ENCODE measurements around the gene ANKRD63. TPM values are rescaled to one million over a fixed set of nuclear protein-coding genes. Genes with fewer than 3 reads are reported as not detected.

Gene ANKRD63
- total and polyA plus RNA-seq, 4 donors: 0.14 to 0.30 (median 0.28) TPM; not detected in 1

GRCh38 chr15:40306371-40306770, 23.5 kb upstream of the ANKRD63 start:
- Histone ChIP-seq H3K36me3 (ENCODE audit: control insufficient read depth, insufficient read depth, low read length) (no peaks in the 10 kb centered on the region), H3K9me3 (ENCODE audit: control insufficient read depth, insufficient read depth, low read length) (no peaks in the 10 kb centered on the region), H3K4me1 (ENCODE audit: control insufficient read depth, insufficient read depth, low read length) (peaks cover 27% of the 10 kb centered on the region), H3K27ac (ENCODE audit: low read depth, low read length) (no peak overlapping the region), H3K4me3 (ENCODE audit: low read depth, low read length) (no peak overlapping the region), H3K27me3 (ENCODE audit: control insufficient read depth, insufficient read depth, low read length) (no peaks in the 10 kb centered on the region)
- 91% methylated on average over 5 of the region's 5 CpGs for WGBS (ENCODE audit: insufficient coverage)
- DNase-seq (ENCODE audit: low read depth in 4 of 6, low spot score in 6 of 6): no peak

- H3K27me3 ChIP-seq (ENCODE audit: control insufficient read depth, insufficient read depth, low read length): no peaks in the 10 kb centered on the region
- no peak for DNase-seq (ENCODE audit: low read depth in 4 of 6, low spot score in 6 of 6)
- no peaks in the 10 kb centered on the region for H3K36me3 ChIP-seq (ENCODE audit: control insufficient read depth, insufficient read depth, low read length)
- WGBS (ENCODE audit: insufficient coverage): 83% methylated on average over 3 of the region's 4 CpGs
- H3K9me3 ChIP-seq (ENCODE audit: control insufficient read depth, insufficient read depth, low read length): no peaks in the 10 kb centered on the region
- H3K27ac ChIP-seq (ENCODE audit: low read depth, low read length): no peak overlapping the region
- H3K4me3 ChIP-seq (ENCODE audit: low read depth, low read length): no peak overlapping the region
- peaks cover 27% of the 10 kb centered on the region for H3K4me1 ChIP-seq (ENCODE audit: control insufficient read depth, insufficient read depth, low read length)
Measured at GRCh38 chr15:40305281-40305680, 22.4 kb upstream of the ANKRD63 start.

DNA sequence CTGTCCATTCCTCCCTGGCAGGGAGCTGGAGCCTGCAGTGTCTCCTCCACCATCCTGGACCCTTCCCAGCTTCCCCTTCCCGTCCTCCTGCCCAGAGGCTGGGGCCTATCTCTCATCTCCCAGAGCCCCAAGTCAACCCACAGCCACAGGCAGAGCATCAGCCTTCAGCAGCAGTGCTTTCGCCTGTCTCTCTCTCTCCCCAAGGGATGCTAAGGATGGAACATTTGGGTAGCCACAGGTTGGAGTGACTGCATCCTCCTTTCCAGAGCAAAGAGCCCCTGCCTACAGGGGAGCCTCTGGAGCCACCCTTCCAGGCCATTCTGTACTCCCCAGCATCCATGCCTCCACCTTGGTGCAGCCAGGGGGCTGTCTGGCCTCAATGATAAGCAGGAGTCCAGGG, 20.7 kb upstream of the ANKRD63 start:
- Histone ChIP-seq H3K4me3 (ENCODE audit: low read depth, low read length) (no peak overlapping the region), H3K4me1 (ENCODE audit: control insufficient read depth, insufficient read depth, low read length) (peaks cover 19% of the 10 kb centered on the region), H3K27me3 (ENCODE audit: control insufficient read depth, insufficient read depth, low read length) (no peaks in the 10 kb centered on the region), H3K27ac (ENCODE audit: low read depth, low read length) (no peak overlapping the region), H3K36me3 (ENCODE audit: control insufficient read depth, insufficient read depth, low read length) (no peaks in the 10 kb centered on the region), H3K9me3 (ENCODE audit: control insufficient read depth, insufficient read depth, low read length) (no peaks in the 10 kb centered on the region)
- DNase-seq (ENCODE audit: low read depth in 4 of 6, low spot score in 6 of 6): no peak
- WGBS (ENCODE audit: insufficient coverage): 83% methylated on average over 1 of the region's 2 CpGs

DNA sequence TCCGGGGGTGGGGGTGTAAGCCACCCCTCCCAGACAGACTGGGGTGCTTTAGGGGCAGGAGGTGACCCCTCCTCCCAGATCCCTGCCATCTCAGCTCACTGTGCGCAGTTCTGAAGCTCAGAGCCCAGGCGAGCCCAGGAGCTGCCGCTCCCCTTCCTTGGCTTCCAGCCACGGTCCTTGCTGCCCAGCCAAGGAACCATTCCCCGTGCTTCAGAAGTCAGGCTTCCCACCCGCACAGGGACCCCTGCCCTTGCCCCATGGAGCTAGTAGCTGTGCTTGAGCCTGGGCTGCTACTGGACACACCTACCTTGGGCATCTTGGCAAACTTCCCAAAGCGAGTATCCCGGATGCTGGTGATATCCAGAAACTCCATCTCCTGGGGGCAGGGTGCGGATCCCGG, 20.1 kb upstream of the ANKRD63 start:
- peaks cover 14% of the 10 kb centered on the region for H3K4me1 ChIP-seq (ENCODE audit: control insufficient read depth, insufficient read depth, low read length)
- H3K4me3 ChIP-seq (ENCODE audit: low read depth, low read length): no peak overlapping the region
- H3K27me3 ChIP-seq (ENCODE audit: control insufficient read depth, insufficient read depth, low read length): no peaks in the 10 kb centered on the region
- H3K27ac ChIP-seq (ENCODE audit: low read depth, low read length): no peak overlapping the region
- no peaks in the 10 kb centered on the region for H3K36me3 ChIP-seq (ENCODE audit: control insufficient read depth, insufficient read depth, low read length)
- no peaks in the 10 kb centered on the region for H3K9me3 ChIP-seq (ENCODE audit: control insufficient read depth, insufficient read depth, low read length)
- WGBS (ENCODE audit: insufficient coverage): 74% methylated on average over 9 of the region's 11 CpGs
- DNase-seq (ENCODE audit: low read depth in 4 of 6, low spot score in 6 of 6): no peak

GRCh38 chr15:40302288-40302886, 19.5 kb upstream of the ANKRD63 start:
- WGBS (ENCODE audit: insufficient coverage): 92% methylated on average over 12 of the region's 19 CpGs
- H3K9me3 ChIP-seq (ENCODE audit: control insufficient read depth, insufficient read depth, low read length): no peaks in the 10 kb centered on the region
- H3K4me3 ChIP-seq (ENCODE audit: low read depth, low read length): no peak overlapping the region
- H3K4me1 ChIP-seq (ENCODE audit: control insufficient read depth, insufficient read depth, low read length): peaks cover 10% of the 10 kb centered on the region
- H3K36me3 ChIP-seq (ENCODE audit: control insufficient read depth, insufficient read depth, low read length): no peaks in the 10 kb centered on the region
- H3K27me3 ChIP-seq (ENCODE audit: control insufficient read depth, insufficient read depth, low read length): no peaks in the 10 kb centered on the region
- no peak for DNase-seq (ENCODE audit: low read depth in 4 of 6, low spot score in 6 of 6)
- H3K27ac ChIP-seq (ENCODE audit: low read depth, low read length): no peak overlapping the region

DNA sequence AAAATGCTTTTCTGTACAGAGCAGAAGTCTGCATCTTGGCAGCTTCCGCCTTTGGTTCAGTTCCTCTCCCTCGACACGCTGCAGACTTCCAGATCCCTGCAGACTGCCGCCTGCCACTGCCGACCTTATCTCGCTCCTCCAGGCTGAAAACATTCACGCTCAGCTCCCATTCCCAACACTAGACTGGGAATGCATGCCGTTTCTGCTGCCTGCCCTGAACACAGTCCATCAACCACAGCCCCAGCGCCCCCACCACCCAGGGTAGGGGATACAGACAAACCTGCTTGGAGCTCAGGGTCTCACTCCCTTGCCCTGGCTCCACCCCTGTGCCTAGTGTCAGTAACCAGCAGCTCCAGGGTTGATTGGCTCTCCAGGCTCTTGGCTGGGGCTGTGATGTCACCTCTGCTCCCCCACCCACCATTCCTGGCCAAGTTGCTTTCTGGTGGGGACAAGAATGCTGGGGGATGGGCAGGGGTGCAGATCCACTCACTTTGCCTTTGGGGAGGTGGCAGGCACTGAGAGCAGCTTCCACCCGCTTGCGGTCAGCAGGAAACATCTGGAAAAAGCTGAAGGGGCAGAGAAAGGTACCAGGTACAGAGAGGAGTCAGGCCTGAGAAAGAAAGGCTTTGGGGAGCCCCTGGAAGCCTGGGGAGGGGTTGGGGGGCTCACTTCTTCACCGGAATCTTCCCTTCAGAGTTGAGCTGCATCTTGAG, 18.8 kb upstream of the ANKRD63 start:
- H3K9me3 ChIP-seq (ENCODE audit: control insufficient read depth, insufficient read depth, low read length): no peaks in the 10 kb centered on the region
- 52% methylated on average over 10 of the region's 12 CpGs for WGBS (ENCODE audit: insufficient coverage)
- H3K4me1 ChIP-seq (ENCODE audit: control insufficient read depth, insufficient read depth, low read length): peaks cover 3% of the 10 kb centered on the region
- no peak overlapping the region for H3K27ac ChIP-seq (ENCODE audit: low read depth, low read length)
- no peaks in the 10 kb centered on the region for H3K27me3 ChIP-seq (ENCODE audit: control insufficient read depth, insufficient read depth, low read length)
- H3K4me3 ChIP-seq (ENCODE audit: low read depth, low read length): no peak overlapping the region
- H3K36me3 ChIP-seq (ENCODE audit: control insufficient read depth, insufficient read depth, low read length): no peaks in the 10 kb centered on the region
- DNase-seq (ENCODE audit: low read depth in 4 of 6, low spot score in 6 of 6): no peak

DNA sequence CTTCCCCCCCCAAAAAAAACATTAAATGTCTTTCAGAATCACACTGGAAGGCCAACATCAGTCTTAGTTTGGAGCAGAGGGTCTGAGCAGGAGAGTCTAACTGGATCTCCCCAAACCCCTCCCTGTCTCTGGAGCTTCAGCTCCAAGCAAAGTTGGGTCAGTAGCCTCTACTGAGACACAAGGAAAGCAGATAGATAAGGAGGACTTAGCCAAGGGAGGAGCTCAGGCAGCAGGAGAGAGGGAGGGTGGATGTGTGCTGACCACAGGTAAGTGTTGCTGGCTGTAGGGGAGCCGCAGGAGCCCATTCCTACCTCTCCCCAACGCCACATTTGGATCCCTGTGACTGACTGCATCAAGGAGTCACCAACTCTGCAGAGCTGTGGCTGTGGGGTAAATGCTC, 17.9 kb upstream of the ANKRD63 start:
- no peaks in the 10 kb centered on the region for H3K27me3 ChIP-seq (ENCODE audit: control insufficient read depth, insufficient read depth, low read length)
- H3K4me3 ChIP-seq (ENCODE audit: low read depth, low read length): no peak overlapping the region
- WGBS (ENCODE audit: insufficient coverage): no CpG with 5 or more reads among the region's 2 CpGs
- H3K4me1 ChIP-seq (ENCODE audit: control insufficient read depth, insufficient read depth, low read length): peaks cover 8% of the 10 kb centered on the region
- H3K36me3 ChIP-seq (ENCODE audit: control insufficient read depth, insufficient read depth, low read length): no peaks in the 10 kb centered on the region
- H3K9me3 ChIP-seq (ENCODE audit: control insufficient read depth, insufficient read depth, low read length): no peaks in the 10 kb centered on the region
- H3K27ac ChIP-seq (ENCODE audit: low read depth, low read length): no peak overlapping the region
- no peak for DNase-seq (ENCODE audit: low read depth in 4 of 6, low spot score in 6 of 6)

DNA sequence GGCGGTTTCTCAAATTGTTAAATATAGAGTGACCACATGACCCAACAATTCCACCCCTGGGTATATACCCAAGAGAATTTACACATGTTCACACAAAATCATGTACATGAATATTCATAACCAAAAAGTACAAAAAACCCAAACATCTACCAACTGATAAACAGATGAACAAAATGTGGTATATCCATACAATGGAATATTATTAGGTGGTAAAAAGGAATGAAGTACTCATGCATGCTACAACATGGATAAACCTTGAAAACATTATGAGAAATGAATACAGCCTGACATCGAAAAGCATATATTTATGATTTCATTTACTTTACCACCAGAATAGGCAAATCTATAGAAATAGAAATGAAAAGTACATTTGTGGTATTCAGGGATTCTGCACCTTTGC, 17.5 kb upstream of the ANKRD63 start:
- Histone ChIP-seq H3K4me3 (ENCODE audit: low read depth, low read length) (no peak overlapping the region), H3K4me1 (ENCODE audit: control insufficient read depth, insufficient read depth, low read length) (peaks cover 9% of the 10 kb centered on the region), H3K27me3 (ENCODE audit: control insufficient read depth, insufficient read depth, low read length) (no peaks in the 10 kb centered on the region), H3K9me3 (ENCODE audit: control insufficient read depth, insufficient read depth, low read length) (no peaks in the 10 kb centered on the region), H3K36me3 (ENCODE audit: control insufficient read depth, insufficient read depth, low read length) (no peaks in the 10 kb centered on the region), H3K27ac (ENCODE audit: low read depth, low read length) (no peak overlapping the region)
- DNase-seq (ENCODE audit: low read depth in 4 of 6, low spot score in 6 of 6): no peak
- 100% methylated on average over 1 of the region's 2 CpGs for WGBS (ENCODE audit: insufficient coverage)

DNA sequence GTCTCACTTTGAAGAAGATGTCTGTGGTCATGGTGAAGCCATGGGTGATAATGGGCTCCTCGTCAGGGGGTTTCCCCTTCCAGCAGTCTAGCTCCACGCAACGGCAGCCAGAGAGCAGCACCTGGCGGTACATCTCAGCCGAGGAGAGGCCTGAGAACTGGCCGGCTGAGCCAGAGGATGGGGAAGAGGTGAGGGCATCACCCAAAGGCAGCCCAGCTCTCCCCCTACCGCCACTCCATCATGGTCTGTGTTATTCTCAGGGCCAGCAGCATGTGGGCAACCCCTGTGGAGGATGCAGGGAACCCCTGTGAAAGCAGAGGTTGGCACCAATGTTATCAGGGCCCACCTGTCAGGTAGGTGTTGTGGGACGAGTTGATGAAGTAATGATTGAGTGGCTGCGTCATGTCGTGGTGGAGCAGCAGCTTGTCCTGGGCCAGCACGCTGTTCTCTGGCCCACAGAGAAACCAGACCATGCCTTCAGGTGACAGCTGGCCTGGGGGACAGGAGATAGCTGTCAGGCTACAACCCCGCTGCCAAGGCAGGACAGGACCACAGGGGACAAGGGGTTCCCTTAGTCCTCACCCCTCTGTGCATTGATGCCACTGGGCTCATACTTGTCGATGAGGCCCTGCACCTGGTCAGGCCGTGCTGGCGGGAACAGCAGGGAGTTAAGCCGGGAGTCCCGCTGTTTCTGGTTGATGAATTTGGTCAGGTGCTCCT, 15.5 kb upstream of the ANKRD63 start:
- H3K27ac ChIP-seq (ENCODE audit: low read depth, low read length): no peak overlapping the region
- H3K4me1 ChIP-seq (ENCODE audit: control insufficient read depth, insufficient read depth, low read length): peaks cover 28% of the 10 kb centered on the region
- H3K27me3 ChIP-seq (ENCODE audit: control insufficient read depth, insufficient read depth, low read length): no peaks in the 10 kb centered on the region
- H3K36me3 ChIP-seq (ENCODE audit: control insufficient read depth, insufficient read depth, low read length): no peaks in the 10 kb centered on the region
- no peak overlapping the region for H3K4me3 ChIP-seq (ENCODE audit: low read depth, low read length)
- DNase-seq (ENCODE audit: low read depth in 4 of 6, low spot score in 6 of 6): no peak
- 90% methylated on average over 14 of the region's 17 CpGs for WGBS (ENCODE audit: insufficient coverage)
- H3K9me3 ChIP-seq (ENCODE audit: control insufficient read depth, insufficient read depth, low read length): no peaks in the 10 kb centered on the region
